Activated CD8-positive, alpha-beta memory T cell treated with anti-CD3 and anti-CD28 coated beads, Interleukin-2, amount 50 U/mL, for 4 hours (primary cell): ENCODE data around the gene RBM42.
A peak's percentile ranks its signal among the peaks of the same experiment; 100 is the strongest.
"Not testable (repeated sequence)": the region's sequence is repeated elsewhere in the genome, so short reads cannot be mapped to it uniquely, and the experiment has no call there.

Experiments
- DNase-seq: peaks from one replicate; pipeline ENCODE4 v3.0.0-alpha.2; 2020

The RBM42 gene

GRCh38 chr19:35628565-35629331 lies at the start of gene RBM42:
TSS of gene RBM42 (plus strand) at chr19:35629036. CDS start at chr19:35629154, 118 bp downstream.
- DNase-seq = peak; percentile 98

GRCh38 chr19:35582760-35583159 lies 46.1 kb upstream of the RBM42 start:
- no peak for DNase-seq

GRCh38 chr19:35585848-35586247 lies 43.0 kb upstream of the RBM42 start, which contains the start of gene PMIS2:
TSS of gene PMIS2 (plus strand) at chr19:35586173. CDS start at chr19:35586260, 87 bp downstream.
- no peak for DNase-seq

- no peak for DNase-seq
Observed at GRCh38 chr19:35587321-35587720, 41.5 kb upstream of the RBM42 start.

GRCh38 chr19:35590875-35591274 lies 38.0 kb upstream of the RBM42 start:
- no peak for DNase-seq

- no peak for DNase-seq
Observed at GRCh38 chr19:35592226-35592625, 36.6 kb upstream of the RBM42 start.

- DNase-seq = not testable (repeated sequence)
Observed at GRCh38 chr19:35595026-35595425, 33.8 kb upstream of the RBM42 start.

GRCh38 chr19:35595928-35596327 lies 32.9 kb upstream of the RBM42 start:
- no peak for DNase-seq

- DNase-seq = no peak
Observed at GRCh38 chr19:35596366-35596999, 32.4 kb upstream of the RBM42 start.

- no peak for DNase-seq
Observed at GRCh38 chr19:35601971-35602370, 26.9 kb upstream of the RBM42 start.

GRCh38 chr19:35604436-35604835 lies 24.4 kb upstream of the RBM42 start:
- DNase-seq = not testable (repeated sequence)

GRCh38 chr19:35607170-35607569 lies 21.7 kb upstream of the RBM42 start:
- not testable (repeated sequence) for DNase-seq

GRCh38 chr19:35607661-35608060 lies 21.2 kb upstream of the RBM42 start:
- DNase-seq = no peak

GRCh38 chr19:35608251-35608650 lies 20.6 kb upstream of the RBM42 start:
- no peak for DNase-seq

- DNase-seq = no peak
Observed at GRCh38 chr19:35609851-35610353, 18.9 kb upstream of the RBM42 start.

GRCh38 chr19:35612224-35612558 lies 16.6 kb upstream of the RBM42 start:
- no peak for DNase-seq

GRCh38 chr19:35612559-35613321 lies 16.1 kb upstream of the RBM42 start, which contains the start of gene HAUS5:
TSS of gene HAUS5 (plus strand) at chr19:35612735. CDS start at chr19:35612795, 60 bp downstream.
- DNase-seq = peak; percentile 97

- DNase-seq = no peak
Observed at GRCh38 chr19:35613574-35613973, 15.3 kb upstream of the RBM42 start.

GRCh38 chr19:35615036-35615435 lies 13.8 kb upstream of the RBM42 start:
- no peak for DNase-seq

GRCh38 chr19:35618857-35619256 lies 10.0 kb upstream of the RBM42 start:
- no peak for DNase-seq

- no peak for DNase-seq
Observed at GRCh38 chr19:35619290-35619923, 9.4 kb upstream of the RBM42 start.

- no peak for DNase-seq
Observed at GRCh38 chr19:35620001-35620400, 8.8 kb upstream of the RBM42 start.

GRCh38 chr19:35621708-35622107 lies 7.1 kb upstream of the RBM42 start:
- no peak for DNase-seq
